HepG2 (cell line): ENCODE data around the gene PA2G4. TPM values are rescaled to one million over a fixed set of nuclear protein-coding genes. Genes with fewer than 3 reads are reported as not detected.
A peak's percentile ranks its signal among the peaks of the same experiment; 100 is the strongest.

ENCODE experiments used
- BRD4 ChIP-seq: sonication (generic); formaldehyde crosslinking; IDR thresholded peaks from 2 replicates; pipeline ENCODE4 v1.4.0; 2020; ENCODE audit warnings: missing genetic modification reagents
- HES4 ChIP-seq: sonication (generic); formaldehyde crosslinking; IDR thresholded peaks from 2 replicates; pipeline ENCODE4 v1.9.0; 2021; ENCODE audit warnings: mild to moderate bottlenecking, missing genetic modification reagents, borderline replicate concordance
- HNF1B ChIP-seq: sonication (generic); formaldehyde crosslinking; IDR thresholded peaks from 2 replicates; pipeline ENCODE4 v1.5.1; 2020; ENCODE audit warnings: mild to moderate bottlenecking, moderate library complexity, missing genetic modification reagents
- IRF2 ChIP-seq: IDR thresholded peaks from 2 replicates; pipeline ENCODE4 v1.6.1; 2018; ENCODE audit warnings: missing genetic modification reagents, missing compliant biosample characterization
- KLF16 ChIP-seq, 2 experiments: sonication (generic) in 1 of 2; formaldehyde crosslinking in 1 of 2; IDR thresholded peaks; 2 replicates each; pipeline versions ENCODE4 v1.6.1 to v1.8.0; 2016 to 2023; ENCODE audit warnings: missing genetic modification reagents in 2 of 2, missing compliant biosample characterization in 1 of 2
- NONO ChIP-seq, 2 experiments: fragments of 450-650 bp in 1 of 2; sonication (generic) in 1 of 2; formaldehyde crosslinking in 1 of 2; IDR thresholded peaks in 1 of 2; conservative IDR thresholded peaks in 1 of 2; 2 replicates each; pipeline versions ENCODE4 v1.6.1 to v1.8.0; 2017 to 2022; ENCODE audit warnings: mild to moderate bottlenecking in 1 of 2, missing genetic modification reagents in 1 of 2, moderate library complexity in 1 of 2
- NR0B2 ChIP-seq: sonication (generic); formaldehyde crosslinking; IDR thresholded peaks from 2 replicates; pipeline ENCODE4 v1.4.0; 2020; ENCODE audit warnings: mild to moderate bottlenecking, missing genetic modification reagents
- TCF7L2 ChIP-seq: IDR thresholded peaks from 2 replicates; pipeline ENCODE4 v1.6.1; 2011; ENCODE audit warnings: mild to moderate bottlenecking, low read depth, low read length, moderate library complexity
- TOE1 ChIP-seq: sonication (generic); formaldehyde crosslinking; IDR thresholded peaks from 2 replicates; pipeline ENCODE4 v1.4.0; 2020; ENCODE audit warnings: mild to moderate bottlenecking, missing genetic modification reagents
- ZBTB42 ChIP-seq: sonication (generic); formaldehyde crosslinking; IDR thresholded peaks from 2 replicates; pipeline ENCODE4 v1.5.0; 2020; ENCODE audit warnings: mild to moderate bottlenecking, missing genetic modification reagents
- ZMYM4 ChIP-seq: sonication (generic); formaldehyde crosslinking; IDR thresholded peaks from 2 replicates; pipeline ENCODE4 v1.8.1; 2023; ENCODE audit warnings: mild to moderate bottlenecking, missing genetic modification reagents
- ZNF18 ChIP-seq: sonication (generic); formaldehyde crosslinking; IDR thresholded peaks from 2 replicates; pipeline ENCODE4 v1.8.0; 2022; ENCODE audit warnings: mild to moderate bottlenecking, missing genetic modification reagents; ENCODE audit not compliant: insufficient replicate concordance
- ZNF260 ChIP-seq: sonication (generic); formaldehyde crosslinking; IDR thresholded peaks from 2 replicates; pipeline ENCODE4 v1.4.0; 2020; ENCODE audit warnings: missing genetic modification reagents, low read depth, mild to moderate bottlenecking, borderline replicate concordance
- ZNF280D ChIP-seq: sonication (generic); formaldehyde crosslinking; IDR thresholded peaks from 2 replicates; pipeline ENCODE4 v1.5.1; 2020; ENCODE audit warnings: mild to moderate bottlenecking, missing genetic modification reagents
- ZNF33B ChIP-seq: sonication (generic); formaldehyde crosslinking; IDR thresholded peaks from 2 replicates; pipeline ENCODE4 v1.5.1; 2020; ENCODE audit warnings: mild to moderate bottlenecking, missing genetic modification reagents
- ZNF639 ChIP-seq: conservative IDR thresholded peaks from 2 replicates; pipeline ENCODE4 v1.6.1; 2018; ENCODE audit warnings: missing genetic modification reagents
- ZNF749 ChIP-seq: sonication (generic); formaldehyde crosslinking; IDR thresholded peaks from 2 replicates; pipeline ENCODE4 v1.8.0; 2022; ENCODE audit warnings: mild to moderate bottlenecking, missing genetic modification reagents, moderate library complexity, borderline replicate concordance
- ZNF883 ChIP-seq: sonication (generic); formaldehyde crosslinking; IDR thresholded peaks from 2 replicates; pipeline ENCODE4 v1.5.1; 2020; ENCODE audit warnings: mild to moderate bottlenecking, missing genetic modification reagents; ENCODE audit errors: not compliant biosample characterization
- polyA plus RNA-seq, 8 experiments: library from polyadenylated mRNA; depleted of rRNA in 3 of 8; stranded (reverse) in 7 of 8; unstranded in 1 of 8; fragments of >200 nt; fragmentation: Illumina TruSeq in 4 of 8; extraction: Trizol in 4 of 8; gene quantifications; 2 replicates each; pipeline versions ENCODE4 v1.2.1 to v1.2.3, GENCODE V29; 2011 to 2016; ENCODE audit warnings: low read depth in 4 of 8, missing spikeins in 1 of 8, mixed read lengths in 1 of 8; ENCODE audit not compliant: insufficient read depth in 1 of 8
- total RNA-seq, 5 experiments: library from RNA; depleted of rRNA; stranded (reverse); fragments of >200 nt; fragmentation: Illumina TruSeq; extraction: Trizol; gene quantifications; 2 replicates each; pipeline ENCODE4 v1.2.3, GENCODE V29; 2016; ENCODE audit warnings: low read depth in 1 of 5

PA2G4 gene
- total and polyA plus RNA-seq, 2 of the 13 experiments (the other 11 are each of a cell fraction or from before 2014, with no cell fraction given) = 147 to 240 TPM

- TF ChIP-seq ZNF18 (CRISPR knock-in tag) (peak; percentile 64), IRF2 (CRISPR knock-in tag) (peak; percentile 96), HES4 (CRISPR knock-in tag) (peak; percentile 86; the same call in 1 of the 2 replicates), HNF1B (CRISPR knock-in tag) (peak; percentile 81), ZNF749 (CRISPR knock-in tag) (peak; percentile 58; the same call in 1 of the 2 replicates), ZMYM4 (CRISPR knock-in tag) (peak; percentile 86), ZNF260 (no peak), NR0B2 (no peak), ZNF639 (no peak), TCF7L2 (no peak), ZNF280D (CRISPR knock-in tag) (peak; percentile 85), KLF16 (CRISPR knock-in tag; IDR thresholded peaks at IDR 0.05) (peak; percentile 82 to 92; a peak in 2 of 4 replicates), NONO (IDR thresholded peaks at IDR 0.05) (no peak), NONO (CRISPR knock-in tag; conservative IDR thresholded peaks at IDR 0.05) (peak; percentile 95), BRD4 (peak; percentile 74), ZNF33B (CRISPR knock-in tag) (peak; percentile 80), ZBTB42 (CRISPR knock-in tag) (no peak), ZNF883 (CRISPR knock-in tag) (peak; percentile 84), TOE1 (0 out of 2 replicates have a peak, but pooled peaks have one; percentile 25)
Measured at GRCh38 chr12:56104109-56104814, at the start of gene PA2G4 (continued).
